ENCODE measurements around the gene NDUFC2. TPM values are rescaled to one million over a fixed set of nuclear protein-coding genes. Genes with fewer than 3 reads are reported as not detected.

NDUFC2 gene
- total and polyA plus RNA-seq, 2 of the 13 experiments (the other 11 are each of a cell fraction or from before 2014, with no cell fraction given): 256 to 363 TPM

- TF ChIP-seq ZNF276 (CRISPR knock-in tag; IDR thresholded peaks at IDR 0.05; ENCODE audit: low read depth): no peak
- TF ChIP-seq XRCC5 (optimal IDR thresholded peaks at IDR 0.05; ENCODE audit: low read length): no peak
- 0 out of 2 replicates have a peak, but pooled peaks have one; percentile 45 for TF ChIP-seq ZNF142 (CRISPR knock-in tag; IDR thresholded peaks at IDR 0.05)
- TF ChIP-seq HHEX (CRISPR knock-in tag; IDR thresholded peaks at IDR 0.05): no peak
- no peak for TF ChIP-seq GTF2F1 (IDR thresholded peaks at IDR 0.05; ENCODE audit: low read length)
- no peak for TF ChIP-seq ISX (CRISPR knock-in tag; conservative IDR thresholded peaks at IDR 0.05)
- TF ChIP-seq MTERF4 (CRISPR knock-in tag; IDR thresholded peaks at IDR 0.05): peak; percentile 83; the same call in 1 of the 2 replicates
- no peak for TF ChIP-seq ZNF30 (CRISPR knock-in tag; IDR thresholded peaks at IDR 0.05)
- TF ChIP-seq PREB (CRISPR knock-in tag; IDR thresholded peaks at IDR 0.05): no peak
- TF ChIP-seq SP1 (IDR thresholded peaks at IDR 0.05): no peak
- TF ChIP-seq SP1 (CRISPR knock-in tag; IDR thresholded peaks at IDR 0.05): no peak
- TF ChIP-seq SRSF4 (IDR thresholded peaks at IDR 0.05; ENCODE audit: low read depth, low read length, poor library complexity, severe bottlenecking): no peak
- TF ChIP-seq SRY (CRISPR knock-in tag; IDR thresholded peaks at IDR 0.05): peak; percentile 69; the same call in 1 of the 2 replicates
- no peak for TF ChIP-seq ZNF570 (CRISPR knock-in tag; IDR thresholded peaks at IDR 0.05; ENCODE audit: borderline replicate concordance)
- no peak for TF ChIP-seq REXO4 (CRISPR knock-in tag; IDR thresholded peaks at IDR 0.05; ENCODE audit: borderline replicate concordance)
- TF ChIP-seq MTA1 (CRISPR knock-in tag; IDR thresholded peaks at IDR 0.05; ENCODE audit: borderline replicate concordance): peak; percentile 87
- TF ChIP-seq ZNF251 (CRISPR knock-in tag; IDR thresholded peaks at IDR 0.05): no peak
- TF ChIP-seq HOXA9 (CRISPR knock-in tag; IDR thresholded peaks at IDR 0.05; ENCODE audit: borderline replicate concordance): no peak
- TF ChIP-seq SIN3A (IDR thresholded peaks at IDR 0.05; ENCODE audit: borderline replicate concordance, low read depth, low read length): peak; percentile 13; the same call in 1 of the 2 replicates
Observed at GRCh38 chr11:78022397-78023396, 57.0 kb downstream of the NDUFC2 start, which contains the start of gene KCTD14 (continued).
